ENCODE data around the gene POLR1D.

- TF ChIP-seq CTCF (IDR thresholded peaks at IDR 0.05; ENCODE audit: borderline replicate concordance, extremely low read depth, low read length, poor library complexity, severe bottlenecking) = no peak
- no peak for TF ChIP-seq EZH2 (IDR thresholded peaks at IDR 0.05; ENCODE audit: borderline replicate concordance, low read depth, low read length, severe bottlenecking)
Measured at GRCh38 chr13:27670861-27671260, 49.2 kb downstream of the POLR1D start.
